Femur (tissue), 1 donor: Measurements from ENCODE around the gene CCDC187.

ENCODE experiments used
- DNase-seq: peaks from one replicate; pipeline ENCODE4 v3.0.0-alpha.2; 2017

The CCDC187 gene

GRCh38 chr9:136251264-136252115, 52.4 kb downstream of the CCDC187 start:
- no peak for DNase-seq

- no peak for DNase-seq
Measured at GRCh38 chr9:136250676-136251075, 53.2 kb downstream of the CCDC187 start.

GRCh38 chr9:136249877-136250559, 53.9 kb downstream of the CCDC187 start:
- DNase-seq = no peak

GRCh38 chr9:136248951-136249876, 54.7 kb downstream of the CCDC187 start:
- no peak for DNase-seq

- DNase-seq = no peak
Measured at GRCh38 chr9:136247947-136248637, 55.8 kb downstream of the CCDC187 start.

- DNase-seq = no peak
Measured at GRCh38 chr9:136247551-136247916, 56.4 kb downstream of the CCDC187 start.

- no peak for DNase-seq
Measured at GRCh38 chr9:136246849-136247550, 56.9 kb downstream of the CCDC187 start.

GRCh38 chr9:136245219-136246150, 58.4 kb downstream of the CCDC187 start, which contains the start of gene QSOX2:
QSOX2 (minus strand) TSS chr9:136245812; CDS start chr9:136245803, 9 bp downstream.
- peak; percentile 91 for DNase-seq

GRCh38 chr9:136244969-136245218, 59.0 kb downstream of the CCDC187 start:
- no peak for DNase-seq

- DNase-seq = no peak
Measured at GRCh38 chr9:136244122-136244968, 59.5 kb downstream of the CCDC187 start.

GRCh38 chr9:136243631-136244030, 60.3 kb downstream of the CCDC187 start:
- no peak for DNase-seq

- no peak for DNase-seq
Measured at GRCh38 chr9:136242918-136243525, 60.9 kb downstream of the CCDC187 start.

GRCh38 chr9:136242248-136242647, 61.6 kb downstream of the CCDC187 start:
- no peak for DNase-seq

GRCh38 chr9:136241542-136241941, 62.4 kb downstream of the CCDC187 start:
- DNase-seq = no peak

GRCh38 chr9:136240941-136241340, 63.0 kb downstream of the CCDC187 start:
- DNase-seq = no peak

GRCh38 chr9:136239983-136240330, 63.9 kb downstream of the CCDC187 start:
- DNase-seq = no peak

GRCh38 chr9:136239135-136239982, 64.5 kb downstream of the CCDC187 start:
- no peak for DNase-seq

- no peak for DNase-seq
Measured at GRCh38 chr9:136238342-136238732, 65.6 kb downstream of the CCDC187 start.
